Activated CD4-positive, alpha-beta T cell treated with anti-CD3 and anti-CD28 coated beads, Interleukin-2, amount 10 ng/mL, durations not matched to agents 24 days and 14 days (primary cell): ENCODE results near the gene PLPP3. TPM values are rescaled to one million over a fixed set of nuclear protein-coding genes. Genes with fewer than 3 reads are reported as not detected.

Experiments
- DNase-seq: peaks from one replicate; pipeline ENCODE4 v3.0.0; 2022
- H3K27ac Mint-ChIP-seq: one replicate; pipeline ENCODE4 v1.8.0; 2022; ENCODE audit warnings: mild to moderate bottlenecking, mixed read lengths
- H3K27me3 Mint-ChIP-seq: one replicate; pipeline ENCODE4 v1.8.0; 2022; ENCODE audit warnings: mixed read lengths
- H3K36me3 Mint-ChIP-seq: one replicate; pipeline ENCODE4 v1.8.0; 2022; ENCODE audit warnings: low read depth, mild to moderate bottlenecking, mixed read lengths
- H3K4me1 Mint-ChIP-seq: one replicate; pipeline ENCODE4 v1.8.0; 2021; ENCODE audit warnings: mixed read lengths
- H3K4me3 Mint-ChIP-seq: one replicate; pipeline ENCODE4 v1.8.0; 2022; ENCODE audit warnings: mild to moderate bottlenecking, moderate library complexity, mixed read lengths
- H3K9me3 Mint-ChIP-seq: one replicate; pipeline ENCODE4 v1.8.0; 2021; ENCODE audit warnings: mixed read lengths
- intact Hi-C: fragments of 100-400 bp; cut with micrococcal nuclease; formaldehyde crosslinking; loops from one replicate; pipeline ENCODE4 v1.15.1; 2023
- total RNA-seq: library from RNA; stranded (reverse); gene quantifications from 2 replicates; pipeline ENCODE4 v1.2.3, GENCODE V29; 2022

PLPP3 gene
- total RNA-seq, 1 donor from 2014 or later = not detected

DNA sequence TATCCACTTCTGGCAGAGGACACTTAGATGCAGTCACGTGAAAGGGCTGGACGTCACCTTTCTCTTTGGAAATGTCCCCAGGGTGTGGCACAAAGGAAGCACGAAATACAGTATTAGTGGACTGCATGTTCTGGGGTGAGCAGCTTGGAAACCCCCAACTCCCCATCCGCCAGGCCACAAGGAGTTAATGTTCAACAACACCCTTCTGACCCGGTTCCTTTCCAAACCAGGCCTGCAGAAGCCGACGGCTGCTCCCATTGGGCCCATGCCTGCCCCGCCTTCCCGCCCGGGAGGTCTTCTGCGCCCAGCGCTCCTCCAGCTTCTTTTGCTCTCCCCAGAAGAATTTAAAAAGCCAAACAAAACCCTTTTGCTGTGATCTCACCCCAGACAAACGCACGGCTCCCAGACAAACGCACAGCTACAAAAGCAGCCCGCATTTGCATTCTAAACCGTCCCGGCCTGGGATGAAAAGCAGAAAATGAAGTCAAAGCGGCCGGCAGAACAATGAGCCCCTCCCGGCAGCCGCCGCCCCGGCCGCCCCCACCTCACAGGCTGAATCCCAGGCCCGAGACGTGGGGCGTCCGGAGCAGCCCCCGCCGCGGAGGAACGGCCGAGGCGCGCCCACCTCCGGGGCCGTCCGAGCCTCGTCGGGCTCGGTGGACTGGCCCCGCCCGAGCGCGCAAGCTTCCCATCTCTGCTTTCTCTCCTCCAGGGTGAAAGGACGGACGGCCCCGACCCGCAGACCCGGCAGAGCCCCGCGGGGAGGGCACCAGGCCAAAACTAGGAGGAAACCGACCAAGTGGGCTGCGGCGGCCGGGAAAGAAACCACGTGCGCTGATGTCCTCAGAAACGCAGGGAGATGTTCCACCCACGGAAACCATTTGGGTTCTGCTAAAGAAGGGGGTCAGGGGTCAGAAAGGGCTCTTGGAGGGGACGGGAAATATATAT, 101.9 kb downstream of the PLPP3 start:
- H3K27ac Mint-ChIP-seq = no peak overlapping the region

DNA sequence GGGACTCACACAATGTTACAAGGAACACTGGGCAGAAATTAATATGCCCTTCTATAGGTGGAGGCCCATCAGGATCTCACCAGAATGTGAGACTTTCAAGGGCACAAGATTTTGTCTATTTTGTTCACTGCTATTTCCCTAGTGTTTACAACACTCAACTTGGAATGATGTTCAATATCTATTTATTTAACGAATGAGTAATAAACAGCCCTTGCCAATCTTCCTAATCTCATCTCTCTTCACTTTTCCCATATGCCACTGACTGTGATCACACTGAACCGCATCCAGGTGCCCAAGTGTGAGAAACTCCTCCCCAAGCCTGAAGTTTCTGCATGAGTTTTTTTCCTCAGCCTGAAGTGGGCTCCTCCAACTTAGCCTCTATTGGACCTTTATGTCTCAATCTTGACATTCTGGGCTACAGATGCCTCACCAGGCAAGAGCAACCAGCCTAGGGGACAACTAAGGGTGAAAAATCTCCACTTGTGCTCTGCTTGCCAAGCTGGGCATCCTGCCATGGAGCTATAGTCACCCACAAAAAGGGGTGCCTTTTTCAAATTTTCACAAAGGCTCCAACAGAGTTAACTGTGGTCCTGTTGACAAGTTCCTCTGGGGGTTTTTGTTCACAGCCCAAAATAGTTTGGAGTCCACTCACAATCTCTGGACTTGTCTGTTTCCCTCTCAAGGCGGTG, 105.6 kb downstream of the PLPP3 start:
- no peaks in the 10 kb centered on the region for H3K9me3 Mint-ChIP-seq
- no peak overlapping the region for H3K4me3 Mint-ChIP-seq
- H3K4me1 Mint-ChIP-seq = no peaks in the 10 kb centered on the region
- intact Hi-C loops = no loop called here
- H3K27ac Mint-ChIP-seq = no peak overlapping the region
- H3K36me3 Mint-ChIP-seq = no peaks in the 10 kb centered on the region
- no peak for DNase-seq
- H3K27me3 Mint-ChIP-seq = peaks cover 24% of the 10 kb centered on the region

More for the DNA sequence above, 101.9 kb downstream of the PLPP3 start:
- Mint-ChIP-seq H3K36me3 (no peaks in the 10 kb centered on the region), H3K4me3 (no peak overlapping the region), H3K27me3 (peaks cover 27% of the 10 kb centered on the region), H3K9me3 (no peaks in the 10 kb centered on the region), H3K4me1 (no peaks in the 10 kb centered on the region)
- intact Hi-C loops = no loop called here
- DNase-seq = no peak

DNA sequence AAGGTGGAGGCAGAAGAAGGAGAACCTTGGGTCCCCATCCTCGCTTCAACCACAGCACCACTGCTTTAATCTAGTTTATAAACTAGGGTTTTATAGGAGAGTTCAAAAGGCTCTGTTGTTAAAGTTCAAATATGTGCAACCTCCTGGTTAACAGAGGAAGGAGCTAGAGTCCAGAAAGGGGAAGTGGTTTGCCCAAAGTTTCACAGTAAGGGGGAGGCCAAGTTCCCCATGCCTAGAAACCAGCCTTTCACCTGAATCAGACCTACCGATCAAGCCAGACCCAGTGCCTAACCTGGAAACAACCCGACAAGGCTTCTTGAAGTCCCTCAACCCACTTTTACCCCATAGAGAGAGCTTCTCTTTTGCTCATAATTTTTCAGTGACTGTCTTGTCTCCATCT, 106.5 kb downstream of the PLPP3 start:
- H3K36me3 Mint-ChIP-seq = no peaks in the 10 kb centered on the region
- intact Hi-C loops = no loop called here
- H3K27me3 Mint-ChIP-seq = peaks cover 18% of the 10 kb centered on the region
- H3K4me1 Mint-ChIP-seq = no peaks in the 10 kb centered on the region
- no peak overlapping the region for H3K27ac Mint-ChIP-seq
- no peak overlapping the region for H3K4me3 Mint-ChIP-seq
- no peaks in the 10 kb centered on the region for H3K9me3 Mint-ChIP-seq
- no peak for DNase-seq

DNA sequence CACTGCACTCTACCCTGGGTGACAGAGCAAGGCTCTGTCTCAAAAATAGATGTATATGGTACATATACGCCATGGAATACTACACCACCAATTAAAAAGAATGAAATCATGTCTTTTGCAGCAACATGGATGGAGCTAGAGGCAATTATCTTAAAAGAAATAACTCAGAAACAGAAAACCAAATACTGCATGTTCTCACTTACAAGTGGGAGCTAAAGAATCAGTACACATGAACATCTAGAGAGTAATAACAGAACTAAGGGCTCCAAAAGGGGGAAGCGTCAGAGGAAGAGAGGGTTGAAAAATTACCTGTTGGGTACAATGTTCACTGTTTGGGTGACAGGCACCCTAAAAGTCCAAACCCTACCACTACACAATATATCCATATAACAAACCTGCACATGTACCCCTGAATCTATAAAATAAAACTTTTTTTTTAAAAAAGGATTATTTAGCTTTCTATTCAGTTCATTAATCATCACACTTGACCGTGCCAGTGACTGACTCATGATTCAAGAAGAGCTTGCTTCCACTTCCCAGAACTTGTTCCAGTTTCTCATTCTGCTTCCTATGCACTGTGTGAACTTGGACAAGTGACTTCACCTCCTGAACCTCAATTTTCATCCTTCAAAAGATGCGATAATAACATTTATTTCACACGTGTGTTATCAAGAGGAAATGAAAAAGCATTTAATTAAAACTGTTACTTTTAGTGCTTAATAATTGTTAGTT, 109.6 kb downstream of the PLPP3 start:
- Mint-ChIP-seq H3K9me3 (no peaks in the 10 kb centered on the region), H3K27me3 (peaks cover 4% of the 10 kb centered on the region), H3K4me1 (no peaks in the 10 kb centered on the region), H3K27ac (no peak overlapping the region), H3K36me3 (no peaks in the 10 kb centered on the region), H3K4me3 (no peak overlapping the region)
- DNase-seq = no peak
- intact Hi-C loops = no loop called here

DNA sequence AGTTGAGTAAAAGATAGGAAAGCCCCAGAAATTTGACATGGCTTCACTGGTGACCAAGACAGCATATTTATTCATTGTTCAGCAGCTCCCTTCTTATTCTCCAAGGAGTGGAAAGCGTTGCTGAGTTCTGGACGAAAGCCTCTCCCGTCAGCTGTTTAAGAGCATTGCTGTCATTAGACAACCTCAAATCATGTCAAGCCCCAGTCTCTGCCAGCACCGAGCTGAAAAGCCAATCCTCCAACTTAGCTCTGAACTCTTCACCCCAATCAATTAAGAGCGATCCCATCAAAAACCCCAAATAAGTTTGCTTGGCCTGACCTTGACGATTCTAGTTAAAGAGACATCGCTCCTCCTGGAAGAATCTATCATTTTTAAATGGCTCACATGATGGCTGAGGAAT, 110.8 kb downstream of the PLPP3 start:
- no peaks in the 10 kb centered on the region for H3K36me3 Mint-ChIP-seq
- peaks cover 4% of the 10 kb centered on the region for H3K27me3 Mint-ChIP-seq
- no peaks in the 10 kb centered on the region for H3K9me3 Mint-ChIP-seq
- no peak for DNase-seq
- H3K4me1 Mint-ChIP-seq = no peaks in the 10 kb centered on the region
- no peak overlapping the region for H3K27ac Mint-ChIP-seq
- H3K4me3 Mint-ChIP-seq = no peak overlapping the region
- intact Hi-C loops = no loop called here

DNA sequence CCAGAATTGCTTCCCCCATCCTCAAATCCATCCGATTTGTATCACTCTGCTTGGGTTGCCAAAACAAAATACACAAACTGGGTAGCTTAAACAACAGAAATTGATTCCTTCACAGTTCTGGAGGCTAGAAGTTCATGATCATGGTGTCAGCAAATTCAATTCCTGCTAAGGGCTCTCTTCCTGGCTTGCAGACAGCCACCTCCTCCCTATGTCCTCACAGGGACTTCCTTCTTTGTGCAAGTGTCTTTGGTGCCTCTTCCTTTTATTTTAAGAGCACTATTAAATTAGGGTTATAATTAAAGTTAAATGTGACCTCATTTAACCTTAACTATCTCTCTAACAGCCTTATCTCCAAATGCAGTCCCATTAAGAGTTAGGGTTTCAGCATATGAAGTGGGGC, 112.8 kb downstream of the PLPP3 start:
- H3K36me3 Mint-ChIP-seq = no peaks in the 10 kb centered on the region
- no peak overlapping the region for H3K27ac Mint-ChIP-seq
- DNase-seq = no peak
- peaks cover 3% of the 10 kb centered on the region for H3K27me3 Mint-ChIP-seq
- no peaks in the 10 kb centered on the region for H3K9me3 Mint-ChIP-seq
- no peak overlapping the region for H3K4me3 Mint-ChIP-seq
- no peaks in the 10 kb centered on the region for H3K4me1 Mint-ChIP-seq
- intact Hi-C loops = no loop called here

DNA sequence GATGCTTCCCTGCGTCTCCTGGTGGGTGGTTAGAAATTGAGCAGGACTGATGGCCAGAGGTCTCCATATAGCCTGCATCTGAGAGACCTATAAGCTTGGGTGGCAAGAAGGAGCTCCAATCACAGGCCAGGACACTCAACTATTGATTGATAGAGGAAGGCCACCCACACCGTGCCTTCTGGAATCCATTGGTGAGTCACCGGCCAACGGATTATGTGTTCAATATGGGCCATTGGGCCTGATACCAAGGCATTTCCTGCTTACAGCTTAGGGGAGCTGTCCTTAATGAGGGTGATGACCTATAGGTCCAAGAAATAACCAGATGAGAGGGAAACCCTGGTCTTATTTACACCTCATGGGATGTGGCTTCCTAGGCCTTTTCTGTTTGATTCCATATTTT, 115.1 kb downstream of the PLPP3 start:
- Mint-ChIP-seq H3K4me1 (no peaks in the 10 kb centered on the region), H3K9me3 (no peaks in the 10 kb centered on the region), H3K4me3 (no peak overlapping the region), H3K27ac (no peak overlapping the region), H3K27me3 (no peaks in the 10 kb centered on the region), H3K36me3 (no peaks in the 10 kb centered on the region)
- no peak for DNase-seq
- intact Hi-C loops = no loop called here

DNA sequence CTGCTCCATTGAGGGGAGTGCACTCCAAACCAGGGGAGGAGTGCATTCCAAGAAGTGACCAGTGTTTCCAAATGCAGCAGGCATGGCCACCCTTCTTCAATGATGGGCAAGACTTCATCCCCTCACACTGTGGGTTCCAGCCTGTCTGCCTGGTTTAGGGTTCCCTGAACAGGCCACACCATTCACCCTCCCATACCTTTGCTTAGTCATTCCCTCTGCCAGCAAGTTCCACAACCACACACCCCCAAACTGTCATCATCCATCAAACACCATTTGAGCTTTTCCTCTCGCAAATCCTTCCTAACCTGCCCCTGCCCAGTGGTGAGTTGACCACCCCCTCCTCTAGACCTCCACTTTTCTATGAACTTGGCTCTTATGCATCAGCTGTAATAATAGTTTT, 116.0 kb downstream of the PLPP3 start:
- H3K4me3 Mint-ChIP-seq = no peak overlapping the region
- H3K27ac Mint-ChIP-seq = no peak overlapping the region
- H3K36me3 Mint-ChIP-seq = no peaks in the 10 kb centered on the region
- no peak for DNase-seq
- intact Hi-C loops = no loop called here
- H3K9me3 Mint-ChIP-seq = no peaks in the 10 kb centered on the region
- H3K27me3 Mint-ChIP-seq = no peaks in the 10 kb centered on the region
- no peaks in the 10 kb centered on the region for H3K4me1 Mint-ChIP-seq

DNA sequence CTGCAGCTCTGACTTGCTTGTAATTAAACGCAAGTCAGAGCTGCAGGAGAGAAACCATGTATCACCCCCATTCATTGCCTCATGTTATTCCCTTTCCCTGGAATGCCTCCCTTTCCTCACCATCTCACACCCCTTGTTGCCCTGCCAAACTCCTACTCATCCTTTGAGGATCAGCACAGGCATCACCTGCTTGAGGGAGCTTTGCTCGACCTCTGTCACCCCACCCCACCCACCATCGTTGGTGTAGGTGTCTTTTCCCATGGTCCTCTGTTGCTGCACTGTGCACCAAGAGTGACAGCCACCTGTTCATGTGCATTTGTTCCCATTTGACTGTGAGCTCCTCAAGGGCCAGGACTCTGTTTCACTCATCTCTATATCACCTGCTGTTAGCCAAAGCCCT, 117.2 kb downstream of the PLPP3 start:
- intact Hi-C loops = no loop called here
- no peak for DNase-seq
- Mint-ChIP-seq H3K36me3 (no peaks in the 10 kb centered on the region), H3K9me3 (no peaks in the 10 kb centered on the region), H3K4me1 (no peaks in the 10 kb centered on the region), H3K27ac (no peak overlapping the region), H3K4me3 (no peak overlapping the region), H3K27me3 (no peaks in the 10 kb centered on the region)

DNA sequence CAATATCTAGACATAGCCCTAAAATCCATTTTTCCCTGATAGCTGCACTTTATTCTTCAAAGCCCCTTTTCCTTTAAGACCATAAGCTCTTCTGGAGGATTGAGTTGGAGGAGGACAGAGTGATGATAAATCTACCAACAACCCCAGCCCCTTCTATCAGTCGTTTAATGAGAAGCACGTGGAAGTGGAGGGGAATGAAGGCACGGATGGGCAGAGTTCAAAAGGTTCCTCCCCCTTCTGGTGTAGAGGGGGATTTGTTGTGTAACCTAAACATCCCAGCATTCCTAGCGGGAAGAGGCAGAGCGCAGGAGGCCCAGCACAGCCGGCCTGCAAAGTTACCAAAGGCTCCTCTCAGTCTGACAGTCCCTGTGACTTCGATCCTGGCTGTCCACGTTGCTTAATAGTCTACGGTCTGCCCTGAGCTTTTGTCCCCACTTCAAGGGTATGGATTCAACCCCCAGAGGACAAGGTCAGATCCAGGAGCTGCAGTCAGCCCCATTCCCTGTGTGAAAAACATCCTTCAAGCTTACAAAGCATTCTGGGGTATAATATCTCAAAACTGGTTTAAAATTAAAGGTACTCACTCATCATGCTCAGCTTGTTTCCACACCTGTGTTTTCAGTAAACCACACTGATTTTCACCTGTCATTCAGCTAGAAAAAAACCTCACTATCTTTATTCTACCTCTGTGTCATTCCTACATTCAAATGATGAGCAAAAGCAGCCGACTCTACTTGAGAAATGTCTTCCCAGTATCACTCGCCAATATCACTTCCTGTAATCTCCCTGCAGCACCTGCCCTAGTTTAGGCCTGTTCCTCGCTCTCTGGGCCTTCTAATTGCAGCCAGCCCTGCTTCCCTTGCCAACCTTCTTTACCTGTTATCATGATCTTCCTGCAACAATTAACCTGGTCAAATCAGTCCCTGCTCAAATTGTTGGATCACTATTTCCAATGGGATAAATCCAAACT, 117.9 kb downstream of the PLPP3 start:
- H3K27me3 Mint-ChIP-seq = no peaks in the 10 kb centered on the region
- no peaks in the 10 kb centered on the region for H3K9me3 Mint-ChIP-seq
- intact Hi-C loops = no loop called here
- H3K4me3 Mint-ChIP-seq = no peak overlapping the region
- H3K27ac Mint-ChIP-seq = no peak overlapping the region
- H3K36me3 Mint-ChIP-seq = no peaks in the 10 kb centered on the region
- no peaks in the 10 kb centered on the region for H3K4me1 Mint-ChIP-seq
- no peak for DNase-seq

DNA sequence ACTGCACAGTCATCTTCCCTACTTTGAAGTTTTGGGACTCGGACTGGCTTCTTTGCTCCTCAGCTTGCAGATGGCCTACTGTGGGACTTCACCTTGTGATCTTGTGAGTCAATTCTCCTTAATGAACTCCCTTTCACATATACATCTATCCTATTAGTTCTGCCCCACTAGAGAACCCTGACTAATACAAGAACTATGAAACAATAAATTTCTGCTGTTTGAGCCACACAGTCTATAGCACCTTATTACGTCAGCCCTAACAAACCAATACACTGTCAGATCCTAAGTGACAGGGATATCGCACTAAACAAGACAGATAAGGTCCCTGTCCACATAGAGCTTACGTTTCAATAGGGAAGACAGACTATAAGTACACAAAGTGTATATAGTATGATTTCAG, 120.1 kb downstream of the PLPP3 start:
- no peaks in the 10 kb centered on the region for H3K27me3 Mint-ChIP-seq
- H3K4me1 Mint-ChIP-seq = no peaks in the 10 kb centered on the region
- H3K9me3 Mint-ChIP-seq = no peaks in the 10 kb centered on the region
- H3K4me3 Mint-ChIP-seq = no peak overlapping the region
- DNase-seq = no peak
- intact Hi-C loops = no loop called here
- H3K36me3 Mint-ChIP-seq = no peaks in the 10 kb centered on the region
- H3K27ac Mint-ChIP-seq = no peak overlapping the region

DNA sequence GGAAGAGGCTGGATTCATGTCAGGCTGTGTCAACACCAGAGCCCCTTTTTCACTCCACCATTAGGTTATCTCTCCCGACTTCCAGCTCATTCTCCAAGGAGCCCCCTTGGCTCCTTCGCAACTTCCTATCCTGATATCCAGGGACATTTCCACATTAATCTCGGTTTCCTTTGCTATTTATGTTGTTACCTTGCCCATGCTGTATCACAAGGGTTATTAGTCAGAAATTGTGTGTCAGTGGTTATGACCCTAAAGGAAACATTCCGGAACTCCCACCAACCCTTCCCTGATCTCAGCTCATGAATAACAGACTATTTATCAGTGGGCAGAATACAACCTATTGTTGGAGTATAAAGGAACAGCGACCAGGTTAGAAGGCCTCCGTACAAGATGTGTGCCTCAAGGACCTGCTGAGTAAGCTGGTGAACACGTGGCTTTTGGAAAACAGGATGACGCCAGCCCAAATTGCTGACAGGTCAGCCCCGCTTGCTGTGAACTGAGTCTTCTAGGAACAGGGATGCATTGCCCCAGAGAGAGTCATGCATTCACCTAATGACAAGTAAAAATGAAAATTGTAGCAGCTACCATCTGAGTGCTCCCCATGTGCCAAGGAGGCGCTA, 121.5 kb downstream of the PLPP3 start:
- Mint-ChIP-seq H3K4me1 (no peaks in the 10 kb centered on the region), H3K36me3 (no peaks in the 10 kb centered on the region), H3K27me3 (no peaks in the 10 kb centered on the region), H3K4me3 (no peak overlapping the region), H3K9me3 (no peaks in the 10 kb centered on the region), H3K27ac (no peak overlapping the region)
- intact Hi-C loops = no loop called here
- no peak for DNase-seq
